ENCODE data around the gene INPP5B. TPM values are rescaled to one million over a fixed set of nuclear protein-coding genes. Genes with fewer than 3 reads are reported as not detected.

The INPP5B gene
- total and polyA plus RNA-seq, 4 donors: 11.5 to 26.6 (median 21.4) TPM

- Histone ChIP-seq H3K27me3 (ENCODE audit: control insufficient read depth, insufficient read depth, low read length) (no peaks in the 10 kb centered on the region), H3K27ac (ENCODE audit: low read depth, low read length) (no peak overlapping the region)
- 3% methylated on average over 5 of the region's 7 CpGs for WGBS (ENCODE audit: insufficient coverage)
Measured at GRCh38 chr1:37811027-37811655, 135.7 kb downstream of the INPP5B start.

More at GRCh38 chr1:37811027-37811655, 135.7 kb downstream of the INPP5B start:
- Histone ChIP-seq H3K9me3 (ENCODE audit: control insufficient read depth, insufficient read depth, low read length) (no peaks in the 10 kb centered on the region), H3K4me1 (ENCODE audit: control insufficient read depth, insufficient read depth, low read length) (peaks cover 23% of the 10 kb centered on the region), H3K36me3 (ENCODE audit: control insufficient read depth, insufficient read depth, low read length) (peaks cover 24% of the 10 kb centered on the region), H3K4me3 (ENCODE audit: low read depth, low read length) (no peak overlapping the region)
- peak in 3 of 6 donors; percentile 32 to 91 (median 86) for DNase-seq (ENCODE audit: low read depth in 4 of 6, low spot score in 6 of 6)

Small RNA genes within 50 kb of the gene (small RNA-seq; reads per million reads assigned to genes)
- gene RF00017 (ENCODE audit: low replicate concordance) (not detected), gene RF00092 (ENCODE audit: low replicate concordance) (not detected), gene RNU6-510P (ENCODE audit: low replicate concordance) (not detected), gene RNU6-584P (ENCODE audit: low replicate concordance) (not detected)

Other genes with a start within 250 kb of the INPP5B start
- gene EPHA10, start 181.9 kb downstream of the INPP5B start, total RNA-seq: 1 to 10 TPM; 4.8 to 9.6 TPM
- gene EPHA10, start 181.9 kb downstream of the INPP5B start, polyA plus RNA-seq (ENCODE audit: insufficient read length in 2 of 2): 10 to 100 TPM; 12.6 to 21.9 TPM
- gene MANEAL, start 153.2 kb downstream of the INPP5B start, total RNA-seq: 10 to 100 TPM; 15.0 to 30.8 TPM
- 10 to 100 TPM; 50.9 to 53.7 TPM for gene MANEAL, start 153.2 kb downstream of the INPP5B start, polyA plus RNA-seq (ENCODE audit: insufficient read length in 2 of 2)
- gene C1orf122, start 139.3 kb downstream of the INPP5B start, total RNA-seq: 10 to 100 TPM; 19.5 to 72.6 TPM
- 100 to 1,000 TPM; 107 to 110 TPM for gene C1orf122, start 139.3 kb downstream of the INPP5B start, polyA plus RNA-seq (ENCODE audit: insufficient read length in 2 of 2)
- gene YRDC, start 138.8 kb downstream of the INPP5B start, total RNA-seq: 10 to 100 TPM; 11.6 TPM
- gene YRDC, start 138.8 kb downstream of the INPP5B start, polyA plus RNA-seq (ENCODE audit: insufficient read length in 2 of 2): 10 to 100 TPM; 17.0 TPM
- gene MTF1, start 87.5 kb downstream of the INPP5B start, total RNA-seq: 1 to 10 TPM; 3.1 to 4.3 TPM
- 1 to 10 TPM; 7.6 to 8.6 TPM for gene MTF1, start 87.5 kb downstream of the INPP5B start, polyA plus RNA-seq (ENCODE audit: insufficient read length in 2 of 2)
- 10 to 100 TPM; 65.1 to 74.6 TPM for gene SF3A3, start 43.0 kb upstream of the INPP5B start, total RNA-seq
- gene SF3A3, start 43.0 kb upstream of the INPP5B start, polyA plus RNA-seq (ENCODE audit: insufficient read length in 2 of 2): 10 to 100 TPM; 53.5 to 60.5 TPM
- gene FHL3, start 58.5 kb upstream of the INPP5B start, total RNA-seq: 10 to 100 TPM in 1 of 2 donors, 1 to 10 TPM in 1; 8.0 to 23.3 TPM
- 10 to 100 TPM; 16.1 to 17.6 TPM for gene FHL3, start 58.5 kb upstream of the INPP5B start, polyA plus RNA-seq (ENCODE audit: insufficient read length in 2 of 2)
- 10 to 100 TPM; 43.5 to 46.6 TPM for gene UTP11, start 65.7 kb upstream of the INPP5B start, total RNA-seq
- 10 to 100 TPM; 30.6 to 39.7 TPM for gene UTP11, start 65.7 kb upstream of the INPP5B start, polyA plus RNA-seq (ENCODE audit: insufficient read length in 2 of 2)
- 1 to 10 TPM; 2.3 to 3.0 TPM for gene POU3F1, start 99.7 kb upstream of the INPP5B start, total RNA-seq
- 1 to 10 TPM; 3.3 to 4.9 TPM for gene POU3F1, start 99.7 kb upstream of the INPP5B start, polyA plus RNA-seq (ENCODE audit: insufficient read length in 2 of 2)

Data from spinal cord (tissue), 10 donors.